RPMI8226 (cell line): ENCODE measurements around the gene EIF3K.
"Not testable (repeated sequence)": the region's sequence is repeated elsewhere in the genome, so short reads cannot be mapped to it uniquely, and the experiment has no call there.

ENCODE experiments used
- DNase-seq: peaks from one replicate; pipeline ENCODE4 v3.0.0-alpha.2; 2015

Gene EIF3K, protein sequence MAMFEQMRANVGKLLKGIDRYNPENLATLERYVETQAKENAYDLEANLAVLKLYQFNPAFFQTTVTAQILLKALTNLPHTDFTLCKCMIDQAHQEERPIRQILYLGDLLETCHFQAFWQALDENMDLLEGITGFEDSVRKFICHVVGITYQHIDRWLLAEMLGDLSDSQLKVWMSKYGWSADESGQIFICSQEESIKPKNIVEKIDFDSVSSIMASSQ

DNA sequence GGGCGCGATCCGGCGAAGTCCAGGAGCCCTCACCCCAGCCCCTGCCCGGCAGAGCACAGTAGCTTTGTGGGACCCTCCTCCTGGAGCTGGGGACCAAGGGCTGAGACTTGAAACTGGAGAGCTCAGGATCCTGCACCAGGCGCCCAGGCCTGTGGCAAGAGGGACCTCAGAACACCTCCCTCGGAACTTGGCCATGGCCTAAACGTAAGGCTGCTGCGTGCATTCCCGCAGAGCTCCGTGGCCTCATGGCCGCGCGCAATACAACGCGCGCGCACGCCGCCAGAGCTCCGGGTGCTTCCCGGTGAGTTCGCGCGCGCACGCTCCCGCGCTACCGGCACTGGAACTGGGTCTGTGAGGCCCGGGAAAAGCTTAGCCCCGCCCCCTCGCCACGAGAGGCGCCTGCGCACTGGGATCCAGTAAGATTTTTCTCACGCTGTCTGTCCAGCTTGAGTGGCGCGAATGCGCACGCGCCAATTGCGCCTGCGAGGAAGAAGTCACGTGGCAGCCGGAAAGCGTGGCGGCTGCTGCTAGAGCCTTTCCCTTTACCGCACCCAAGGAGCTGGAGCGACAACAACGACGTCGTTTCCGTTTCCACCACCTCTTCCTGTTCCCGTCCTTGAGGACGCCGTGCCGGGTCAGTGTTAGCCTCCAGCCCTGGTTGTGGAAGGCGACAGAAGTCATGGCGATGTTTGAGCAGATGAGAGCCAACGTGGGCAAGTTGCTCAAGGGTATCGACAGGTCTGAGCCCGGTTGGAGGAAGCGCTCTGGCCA, at the start of gene EIF3K:
Gene EIF3K, plus strand, starts transcription at position 599 of the 771 bp plus-strand sequence. Its CDS starts 81 bp downstream, at position 680.
- DNase-seq, result peak; percentile 97

DNA sequence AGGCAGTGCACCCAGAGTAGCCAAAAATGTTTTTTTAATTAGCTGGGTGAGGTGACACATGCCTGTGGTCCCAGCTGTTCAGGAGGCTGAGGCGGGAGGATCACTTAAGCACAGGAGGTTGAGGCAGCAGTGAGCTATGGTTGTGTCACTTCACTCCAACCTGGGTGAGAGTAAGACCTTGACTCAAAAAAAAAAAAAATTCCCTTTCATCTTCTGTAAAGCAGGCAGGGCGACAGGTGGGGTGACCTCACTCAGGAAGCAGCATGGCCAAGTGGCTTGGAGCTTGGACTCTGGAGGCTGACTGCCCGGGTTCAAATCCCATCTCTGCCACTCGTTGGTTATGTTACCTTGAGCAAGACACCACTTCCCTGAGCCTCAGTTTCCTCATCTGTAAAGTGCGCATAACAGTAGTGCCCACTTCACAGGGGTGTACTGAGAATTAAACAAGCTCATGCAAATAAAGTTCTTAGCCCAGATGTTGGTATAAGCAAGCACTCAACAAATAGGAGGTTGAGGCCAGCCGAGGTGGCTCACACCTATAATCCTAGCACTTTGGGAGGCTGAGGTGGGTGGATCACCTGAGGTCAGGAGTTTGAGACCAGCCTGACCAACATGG, 49.5 kb upstream of the EIF3K start:
- peak; percentile 22 for DNase-seq

DNA sequence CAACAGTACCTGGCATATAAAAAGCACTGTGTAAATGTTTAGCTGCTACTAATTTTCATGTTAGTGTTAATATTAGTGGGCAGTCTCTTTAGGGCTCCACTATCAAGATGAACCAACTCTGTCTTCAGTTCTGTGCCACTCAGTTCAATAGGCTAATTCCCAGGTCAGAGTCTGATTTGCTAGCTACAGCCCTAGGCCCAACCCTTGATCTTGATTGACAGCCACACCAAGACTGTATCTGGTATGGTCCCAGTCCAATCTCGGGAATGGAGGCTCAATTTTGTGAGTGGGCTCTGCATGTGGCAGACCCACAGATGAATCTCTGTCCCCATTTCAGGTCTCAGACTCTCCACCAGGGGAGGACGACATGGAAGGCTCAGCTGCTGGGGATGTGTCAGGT, 47.3 kb upstream of the EIF3K start:
- DNase-seq, result no peak

DNA sequence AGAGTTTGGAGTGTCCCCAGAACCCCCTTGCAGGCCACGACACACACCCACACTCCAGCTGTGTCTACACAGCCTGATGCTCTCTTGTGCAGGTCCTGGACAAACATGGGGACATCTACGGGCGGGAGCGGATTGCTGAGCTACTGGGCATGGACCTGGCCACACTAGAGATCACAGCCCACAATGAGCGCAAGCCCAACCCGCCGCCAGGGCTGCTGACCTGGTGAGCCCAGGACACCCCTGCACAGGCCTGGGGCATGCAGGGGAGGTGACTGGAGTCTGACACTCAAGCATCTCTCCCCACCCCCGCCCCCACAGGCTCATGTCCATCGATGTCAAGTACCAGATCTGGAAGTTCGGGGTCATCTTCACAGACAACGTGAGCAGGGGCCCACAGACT, 41.2 kb upstream of the EIF3K start:
- no peak for DNase-seq

DNA sequence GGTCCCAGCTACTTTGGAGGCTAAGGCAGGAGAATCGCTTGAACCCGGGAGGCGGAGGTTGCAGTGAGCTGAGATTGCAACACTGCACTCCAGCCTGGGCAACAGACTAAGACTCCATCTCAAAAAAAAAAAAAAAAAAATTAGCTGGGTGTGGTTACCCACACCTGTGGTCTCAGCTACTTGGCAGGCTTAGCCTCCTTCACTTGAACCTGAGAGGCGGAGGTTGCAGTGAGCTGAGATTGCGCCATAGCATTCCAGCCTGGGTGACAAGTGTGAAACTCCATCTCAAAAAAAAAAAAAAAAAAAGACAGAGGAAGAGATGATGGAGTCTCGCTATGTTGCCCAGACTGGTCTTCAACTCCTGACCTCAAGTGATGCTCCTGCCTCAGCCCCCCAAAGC, 39.7 kb upstream of the EIF3K start:
- peak; percentile 71 for DNase-seq

DNA sequence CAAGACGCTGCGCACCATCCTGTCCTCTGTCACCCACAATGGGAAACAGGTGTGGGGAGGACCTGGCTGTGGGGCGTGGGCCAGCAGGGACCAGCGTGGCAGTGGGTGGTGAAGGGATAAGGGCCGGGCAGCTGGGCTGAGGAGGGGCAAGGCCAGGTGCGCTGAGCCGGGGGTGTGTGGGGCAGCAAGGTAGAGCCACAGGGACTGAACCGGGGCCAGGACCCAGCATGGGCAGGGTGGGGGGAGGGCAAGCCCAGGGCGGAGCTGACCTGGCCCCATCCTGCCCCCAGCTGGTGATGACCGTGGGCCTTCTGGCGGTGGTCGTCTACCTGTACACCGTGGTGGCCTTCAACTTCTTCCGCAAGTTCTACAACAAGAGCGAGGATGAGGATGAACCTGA, 38.9 kb upstream of the EIF3K start:
- DNase-seq, result no peak

DNA sequence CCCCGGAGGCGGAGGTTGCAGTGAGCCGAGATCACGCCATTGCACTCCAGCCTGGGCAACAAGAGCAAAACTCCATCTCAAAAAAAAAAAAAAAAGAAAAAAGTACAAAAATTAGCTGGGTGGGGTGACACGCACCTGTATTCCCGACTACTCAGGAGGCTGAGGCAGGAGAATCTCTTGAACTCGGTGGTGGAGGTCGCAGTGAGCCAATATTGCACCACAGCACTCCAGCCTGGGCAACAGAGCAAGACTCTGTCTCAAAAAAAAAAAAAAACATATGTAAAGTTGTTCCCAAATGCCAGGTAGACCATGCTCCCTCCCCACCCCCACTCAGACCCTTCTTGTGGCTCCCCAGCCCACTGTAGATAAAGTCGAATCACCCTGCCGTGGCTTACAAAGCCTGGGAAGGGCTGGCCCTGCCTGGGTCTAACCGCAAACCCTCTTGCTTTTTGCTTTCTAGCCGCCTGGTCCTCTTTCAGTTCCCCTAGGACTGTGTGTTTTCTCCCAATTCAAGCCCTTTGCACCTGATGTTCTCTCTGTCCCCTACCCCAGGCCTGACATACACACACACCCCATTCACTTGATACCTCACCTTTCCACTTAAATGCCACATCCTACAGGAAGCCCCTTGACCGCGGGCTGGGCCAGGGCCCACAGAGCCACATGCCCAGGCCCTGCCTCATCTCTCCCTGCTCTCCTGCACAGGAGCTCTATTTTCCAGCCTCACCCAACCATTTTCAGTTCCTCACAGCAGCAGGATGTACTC, 35.6 kb upstream of the EIF3K start:
- DNase-seq, result peak; percentile 53

DNA sequence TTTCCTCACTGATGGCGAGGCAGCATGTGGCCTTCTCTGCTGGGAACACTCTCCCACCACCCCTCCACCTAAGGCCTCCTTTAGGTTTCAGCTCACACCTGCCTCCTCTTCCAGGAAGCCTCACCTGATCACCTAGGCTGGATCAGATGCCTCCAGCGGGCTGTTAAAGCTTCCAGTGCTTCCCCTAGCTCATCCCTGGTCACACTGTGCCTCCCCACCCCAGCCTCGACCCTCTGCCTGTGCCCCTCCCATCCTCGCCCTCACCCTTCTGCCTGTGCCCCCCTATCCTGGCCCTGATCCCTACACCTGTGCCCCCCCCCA, 35.0 kb upstream of the EIF3K start:
- DNase-seq, result no peak

DNA sequence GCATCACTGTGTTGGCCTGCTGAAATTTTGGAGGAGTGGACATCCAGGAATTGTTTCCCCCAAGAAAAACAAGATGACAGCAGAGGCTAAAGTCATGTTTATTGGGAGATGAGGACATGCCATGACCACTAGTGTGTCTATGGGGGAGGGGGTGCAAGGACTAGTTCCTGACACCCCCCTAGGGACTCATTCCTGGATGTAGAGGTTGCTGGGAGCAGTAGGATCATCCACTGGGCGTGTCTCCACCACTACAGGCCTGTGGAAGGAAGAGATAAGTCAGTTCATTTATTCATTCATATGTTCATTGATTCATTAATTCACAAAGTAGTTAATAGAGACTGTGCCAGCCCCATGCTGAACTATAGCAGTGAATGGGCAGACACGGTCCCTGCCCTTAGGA, 31.4 kb upstream of the EIF3K start:
- no peak for DNase-seq

DNA sequence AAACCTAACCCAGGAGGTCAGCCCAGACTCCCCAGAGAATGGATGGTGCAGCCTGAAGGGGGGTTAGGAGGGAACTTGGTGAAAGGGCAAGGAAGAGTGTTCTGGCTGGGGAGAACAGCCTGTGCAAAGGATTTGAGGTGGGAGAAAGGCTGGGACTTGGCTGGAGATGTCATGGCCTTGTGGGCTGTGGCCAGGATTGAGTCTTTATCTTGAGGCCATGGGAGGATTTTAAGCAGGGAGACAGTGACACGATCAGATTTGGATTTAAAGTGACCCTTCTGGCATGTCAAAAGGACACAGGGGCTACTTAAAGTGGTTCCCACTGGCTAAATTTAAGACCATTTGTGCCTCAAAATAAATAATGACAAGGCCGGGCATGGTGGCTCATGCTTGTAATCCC, 30.9 kb upstream of the EIF3K start:
- DNase-seq, result no peak

DNA sequence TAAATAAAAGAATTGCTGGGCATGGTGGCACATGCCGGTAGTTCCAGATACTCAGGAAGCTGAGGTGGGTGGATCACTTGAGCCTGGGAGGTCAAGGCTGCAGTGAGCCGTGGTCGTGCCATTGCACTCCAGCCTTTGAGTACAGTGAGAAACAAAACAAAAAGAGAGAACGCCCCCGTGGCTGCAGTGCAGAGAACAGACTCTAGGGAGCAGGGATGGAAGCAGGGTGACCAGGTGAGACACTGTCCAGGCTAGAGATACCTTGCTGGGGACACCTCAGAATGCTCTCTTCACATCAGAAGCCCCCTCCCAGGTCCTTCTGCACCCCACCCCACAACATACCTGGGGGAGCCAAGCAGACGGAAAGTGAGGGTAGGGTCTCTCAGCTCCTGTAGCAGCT, 26.0 kb upstream of the EIF3K start:
- no peak for DNase-seq

DNA sequence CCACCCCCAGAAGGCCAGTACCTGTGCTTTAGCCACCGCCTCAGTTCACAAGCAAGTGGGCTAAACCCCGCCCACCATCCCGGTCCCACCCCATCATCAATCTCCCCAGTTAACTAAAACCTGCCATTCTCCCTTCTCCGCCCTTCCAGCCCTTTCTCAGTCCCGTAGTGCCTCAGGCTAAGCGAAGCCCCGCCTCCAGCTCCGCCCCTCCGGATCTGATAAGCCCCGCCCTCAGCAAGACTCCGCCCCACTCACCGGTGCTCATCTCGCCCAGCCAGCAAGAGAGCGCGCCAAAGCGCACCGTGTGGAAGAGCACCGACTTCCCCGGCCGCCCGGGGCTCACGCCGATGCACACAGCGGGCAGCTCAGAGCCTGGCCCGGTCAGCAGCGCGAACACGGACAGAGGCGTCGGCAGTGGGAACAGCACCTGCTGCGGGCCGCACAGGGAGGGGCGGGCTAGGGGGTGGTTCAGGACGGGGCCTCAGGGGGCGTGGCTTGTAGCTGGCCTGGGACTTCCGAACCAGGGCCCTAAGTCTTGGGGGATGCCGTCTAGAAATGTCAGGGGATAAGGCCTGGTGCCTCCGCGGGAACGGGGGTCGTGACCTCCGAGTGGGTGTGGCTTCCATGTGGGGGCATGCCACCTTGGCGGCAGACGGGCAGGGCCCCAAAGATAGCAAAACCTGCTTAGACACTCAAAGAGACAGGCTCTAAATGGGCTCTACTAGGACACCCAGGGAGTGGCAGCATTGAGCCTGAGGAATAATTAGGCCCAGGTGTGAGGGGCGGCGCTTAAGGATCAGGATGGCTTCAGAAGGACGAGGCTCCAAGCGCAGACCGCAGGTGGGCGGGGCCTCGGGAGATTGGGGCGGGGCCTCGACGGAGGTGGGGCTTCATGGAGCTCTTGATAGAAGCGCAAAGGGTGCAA, 22.7 kb upstream of the EIF3K start:
- DNase-seq, result no peak

DNA sequence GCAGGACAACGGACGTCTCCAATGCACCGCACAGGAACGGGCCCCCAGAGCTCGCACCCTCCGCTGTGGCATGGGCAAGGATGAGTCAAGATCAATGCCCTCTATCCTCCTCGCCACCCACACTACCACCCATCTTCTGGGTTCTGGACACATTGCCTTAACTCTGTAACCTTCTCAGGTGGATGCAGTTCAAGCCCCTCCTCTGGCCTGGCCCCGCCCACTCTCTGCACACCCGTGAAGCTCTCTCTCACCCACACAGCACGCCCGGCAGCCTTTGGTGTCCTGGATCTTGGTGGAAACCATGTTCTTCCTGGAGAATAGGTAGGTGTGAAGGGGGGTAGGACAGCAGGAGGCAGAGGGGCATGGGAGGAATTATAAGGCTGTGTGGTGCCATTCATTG, 21.9 kb upstream of the EIF3K start:
- DNase-seq, result no peak

DNA sequence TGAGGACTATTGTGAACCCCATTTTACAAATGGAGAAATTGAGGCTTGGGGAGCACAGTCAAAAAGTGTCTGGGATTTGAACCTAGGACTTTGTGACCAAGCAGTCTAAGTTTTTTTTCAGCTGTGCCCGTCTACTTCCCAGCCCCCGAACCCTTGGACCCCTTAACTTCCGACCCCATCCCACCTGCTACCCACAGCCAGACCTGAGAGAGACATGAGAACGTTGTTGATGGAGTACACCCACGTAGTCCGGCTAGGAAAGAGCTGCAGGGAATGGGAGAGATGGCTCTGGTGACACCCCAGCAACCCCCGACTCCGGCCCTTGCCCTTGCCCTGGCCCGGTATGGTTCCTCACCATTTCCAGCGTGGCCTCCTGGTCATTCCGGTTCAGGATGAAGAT, 19.3 kb upstream of the EIF3K start:
- no peak for DNase-seq

DNA sequence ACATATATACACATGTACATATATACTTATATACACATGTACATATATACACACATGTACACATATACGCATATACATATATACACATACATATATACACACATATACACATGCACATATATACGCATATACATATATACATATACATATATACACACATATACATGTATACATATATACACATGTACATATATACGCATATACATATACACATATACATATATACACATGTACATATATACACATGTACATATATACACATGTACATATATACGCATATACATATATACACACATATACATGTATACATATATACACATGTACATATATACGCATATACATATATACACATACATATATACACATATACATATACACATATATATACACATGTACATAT, 16.1 kb upstream of the EIF3K start:
- not testable (repeated sequence) for DNase-seq

DNA sequence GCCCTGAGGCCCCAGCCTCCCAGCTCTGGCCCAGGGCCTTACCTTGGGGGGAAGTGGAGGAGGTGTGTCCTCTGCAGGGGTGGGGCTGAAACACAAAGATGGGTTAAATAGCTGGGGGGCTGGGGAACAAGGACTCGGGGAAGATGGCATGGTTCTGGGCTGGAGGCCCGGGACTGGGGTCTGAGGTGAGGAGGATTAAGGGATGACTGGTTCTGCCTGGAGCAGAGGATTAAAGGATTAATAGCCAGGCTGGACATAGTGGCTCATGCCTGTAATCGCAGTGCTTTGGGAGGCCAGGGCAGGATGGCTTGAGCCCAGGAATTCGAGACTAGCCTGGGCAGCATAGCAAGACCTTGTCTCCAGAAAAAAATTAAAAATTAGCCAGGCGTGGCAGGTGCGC, 12.9 kb upstream of the EIF3K start:
- no peak for DNase-seq

DNA sequence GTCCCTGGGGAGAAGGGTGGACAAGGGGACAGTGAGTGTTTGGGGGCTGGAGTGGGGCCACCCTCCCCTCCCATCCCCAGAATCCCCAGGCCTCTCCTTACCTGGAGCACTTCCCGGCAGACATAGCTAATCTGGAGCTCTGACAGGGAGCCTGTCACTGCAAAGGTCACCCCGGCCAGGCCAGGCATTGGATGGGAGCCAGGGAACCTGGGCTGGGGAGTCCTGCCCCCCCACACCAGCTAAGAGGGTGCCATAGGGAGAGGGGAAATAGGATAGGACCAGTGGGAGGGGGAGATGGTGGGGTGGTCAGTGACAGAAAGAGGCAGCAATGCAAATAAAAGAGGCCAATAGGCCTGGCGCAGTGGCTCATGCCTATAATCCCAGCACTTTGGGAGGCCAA, 4.7 kb upstream of the EIF3K start:
- DNase-seq, result no peak

DNA sequence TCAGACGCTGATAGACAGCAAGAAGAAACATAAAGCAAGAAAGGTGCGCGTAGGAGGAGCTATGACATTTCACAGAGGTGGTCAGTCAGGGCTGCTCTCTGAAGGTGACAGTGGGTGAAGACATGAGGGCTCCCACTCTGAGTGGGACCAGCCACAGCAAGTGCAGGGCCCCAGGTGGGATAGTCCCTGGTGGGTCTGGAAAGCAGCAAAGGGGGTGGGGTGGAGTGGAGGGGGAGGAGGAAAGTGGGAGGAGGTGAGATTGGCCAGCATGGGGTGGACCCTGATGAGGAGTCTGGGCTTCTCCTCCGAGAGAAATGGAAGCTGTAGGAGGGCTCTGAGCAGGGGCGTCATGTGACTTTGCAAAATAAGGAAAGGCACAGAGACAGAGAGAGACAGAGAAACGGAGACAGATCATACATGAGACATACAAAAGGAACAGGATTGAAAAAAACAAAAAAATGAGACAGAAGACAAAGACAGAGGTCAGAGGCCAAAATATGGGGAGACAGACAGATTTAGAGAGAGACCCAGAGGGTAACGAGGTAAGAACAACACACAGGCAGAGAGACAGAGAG, 3.9 kb upstream of the EIF3K start:
- no peak for DNase-seq

DNA sequence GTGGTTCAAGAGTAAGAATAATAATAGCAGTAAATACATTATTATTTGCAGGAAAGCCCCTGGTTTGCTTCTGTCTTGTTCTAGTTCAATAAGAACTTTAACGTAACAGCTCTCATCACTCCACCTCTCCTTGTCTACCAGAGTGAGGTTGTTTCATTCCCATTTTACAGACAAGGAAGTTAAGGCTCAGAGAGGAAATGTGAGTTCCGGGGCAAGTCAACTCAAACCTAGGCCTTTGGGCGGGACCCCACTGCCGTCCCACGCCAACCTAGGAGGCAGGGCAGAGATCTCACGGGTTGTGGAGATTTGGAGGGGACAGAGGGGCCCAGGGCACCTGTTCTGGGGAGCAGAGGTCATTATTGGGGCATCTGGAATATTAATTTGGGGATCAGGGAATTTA, 2.7 kb upstream of the EIF3K start:
- no peak for DNase-seq

DNA sequence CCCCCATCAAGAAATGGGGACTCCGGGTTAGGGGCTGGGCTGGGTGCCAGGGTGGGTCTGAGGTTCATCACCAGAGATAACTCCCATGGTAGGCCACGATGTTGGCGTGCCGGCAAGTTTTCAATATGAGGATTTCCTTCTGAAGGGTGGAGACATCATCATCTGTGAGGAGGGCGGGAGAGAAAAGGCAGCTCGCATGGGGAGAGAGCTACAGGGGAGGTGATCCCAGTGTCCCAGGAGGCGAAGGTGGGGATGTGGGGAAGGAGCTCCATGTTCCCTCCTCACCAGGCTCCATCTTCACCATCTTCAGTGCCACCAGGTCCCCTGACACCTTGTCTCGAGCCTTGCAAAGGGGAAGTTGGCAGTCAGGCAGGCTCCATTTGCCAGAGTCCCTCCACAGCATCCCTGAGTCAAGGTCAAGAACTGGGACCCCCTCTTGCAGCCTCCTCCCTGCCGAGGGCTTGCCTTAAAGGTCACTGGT, 1.7 kb upstream of the EIF3K start:
- peak; percentile 14 for DNase-seq

DNA sequence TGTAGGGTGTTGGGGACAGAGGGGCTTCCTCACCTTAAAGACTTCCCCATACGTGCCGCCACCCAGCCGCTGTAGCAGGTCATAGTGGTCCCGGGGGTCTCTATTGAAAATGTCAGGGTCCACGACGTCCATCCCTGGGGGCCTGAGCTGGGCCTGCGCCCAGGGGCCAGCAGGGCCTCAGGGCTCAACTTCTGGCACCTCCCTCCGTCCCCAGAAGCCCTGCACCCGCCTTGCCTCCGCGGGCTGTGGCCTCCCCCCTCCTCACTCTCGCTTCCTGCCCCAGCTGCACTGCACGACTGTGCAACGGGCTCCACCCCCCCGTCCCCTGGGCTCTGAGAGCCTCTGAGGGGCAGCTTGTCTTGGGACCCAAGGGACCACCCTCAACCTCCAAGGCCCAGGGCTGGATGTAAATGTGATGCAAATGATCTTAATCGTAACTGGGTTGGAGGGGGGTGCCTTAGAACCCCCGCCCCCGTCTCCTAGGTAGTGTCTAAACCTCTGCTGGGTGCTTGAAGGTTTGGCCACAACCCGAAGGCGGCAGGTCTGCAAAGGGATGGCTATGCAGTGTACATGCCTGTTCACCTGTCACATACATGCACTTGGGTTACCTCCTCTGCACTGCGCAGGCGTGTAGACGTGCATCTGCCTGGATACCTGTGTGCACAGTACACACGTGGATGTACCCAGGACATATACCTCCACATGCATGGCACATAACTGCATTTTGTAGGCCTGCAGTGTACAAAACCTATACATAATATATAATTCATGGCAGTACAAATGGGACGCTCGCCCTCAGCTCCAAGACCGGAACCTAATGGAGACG, 1.0 kb upstream of the EIF3K start, which contains the start of gene MAP4K1:
Gene MAP4K1, minus strand, starts transcription at position 190 of the 826 bp plus-strand sequence. Its CDS starts 58 bp downstream, at position 132.
- DNase-seq, result peak; percentile 80
